GM18858 (cell line): ENCODE measurements around the gene RAB2B.
"Not testable (repeated sequence)": the region's sequence is repeated elsewhere in the genome, so short reads cannot be mapped to it uniquely, and the experiment has no call there.

Source experiments
- ATAC-seq: cut with Tn5 transposase; IDR thresholded peaks from one replicate; pipeline ENCODE4 v1.9.1; 2021; ENCODE audit not compliant: unreplicated experiment

RAB2B gene

DNA sequence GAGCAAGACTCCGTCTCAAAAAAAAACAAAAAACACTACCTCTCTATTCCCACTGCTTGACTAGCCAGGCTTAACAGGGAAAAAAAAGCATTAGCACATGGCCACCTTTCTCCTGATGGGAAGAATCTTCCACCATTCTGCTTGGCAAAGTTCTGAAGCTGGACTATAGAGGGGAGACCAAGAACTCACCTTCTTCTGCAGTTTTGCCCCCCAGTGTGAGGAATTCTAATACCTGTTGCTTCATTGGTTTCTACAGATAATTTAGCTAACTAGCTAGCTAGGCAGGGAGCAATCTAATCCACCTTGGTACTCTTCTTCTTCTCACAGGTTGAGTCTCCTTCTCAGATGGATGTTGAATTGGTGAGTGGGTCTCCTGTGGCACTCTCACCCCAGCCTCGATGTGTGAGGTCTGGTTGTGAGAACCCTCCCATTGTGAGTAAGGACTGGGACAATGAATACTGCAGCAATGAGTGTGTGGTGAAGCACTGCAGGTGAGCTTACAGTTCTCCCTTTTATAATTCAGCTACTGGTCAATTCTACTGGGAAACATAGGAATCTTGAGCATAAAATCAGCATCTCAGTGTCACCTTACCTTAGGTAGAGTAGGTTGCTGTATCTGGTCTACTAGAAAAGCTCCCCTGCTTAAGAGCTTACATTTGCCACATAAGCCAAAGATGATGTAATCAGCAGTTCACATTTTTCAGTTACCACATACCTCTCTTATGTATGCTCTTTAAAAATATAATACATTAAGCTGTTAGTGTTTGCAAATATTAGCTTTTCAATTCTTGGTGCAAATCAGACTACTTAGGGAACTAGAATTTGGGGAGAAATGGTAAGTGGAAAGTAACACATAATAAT is 18.4 kb upstream of the RAB2B start:
- no peak for ATAC-seq

- ATAC-seq = no peak
Observed at GRCh38 chr14:21486640-21487087, 9.9 kb upstream of the RAB2B start.

- ATAC-seq = peak; percentile 6
Observed at GRCh38 chr14:21476523-21476924, 235 bp downstream of the RAB2B start.

DNA sequence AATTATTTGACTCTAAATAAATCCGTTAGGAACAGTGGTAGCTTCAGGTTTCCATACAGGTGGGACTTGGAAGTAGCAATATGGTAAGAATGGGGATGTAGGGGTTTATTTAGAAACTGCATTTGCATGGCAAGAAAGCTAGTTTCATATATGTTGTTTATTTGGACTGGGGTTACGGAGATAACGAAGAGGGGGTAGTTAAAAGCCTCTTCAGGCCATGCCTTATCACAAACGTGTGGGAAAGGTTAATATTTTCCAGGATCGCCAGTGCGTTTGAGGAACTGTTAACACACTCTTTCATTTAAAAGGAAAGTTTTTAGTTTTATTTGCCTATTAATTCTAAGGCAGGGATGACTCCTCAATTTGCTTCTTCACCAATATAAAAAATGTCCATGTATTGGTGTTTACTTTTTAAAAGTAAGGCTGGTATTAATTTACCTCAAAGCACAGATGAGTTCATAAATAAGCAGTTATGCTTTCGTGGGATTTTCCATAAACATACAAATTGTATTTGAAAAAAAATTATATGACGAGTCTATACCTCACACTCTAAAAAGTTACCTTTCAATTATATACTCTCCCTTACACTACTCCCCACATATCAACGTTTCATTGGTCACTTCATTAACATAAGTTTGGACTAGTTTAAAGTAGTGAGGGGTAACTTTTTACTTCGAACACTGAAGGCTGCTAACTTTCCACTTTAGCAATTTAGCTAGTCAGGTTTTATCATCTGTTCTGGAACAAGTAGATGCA is 814 bp downstream of the RAB2B start:
- ATAC-seq = no peak

DNA sequence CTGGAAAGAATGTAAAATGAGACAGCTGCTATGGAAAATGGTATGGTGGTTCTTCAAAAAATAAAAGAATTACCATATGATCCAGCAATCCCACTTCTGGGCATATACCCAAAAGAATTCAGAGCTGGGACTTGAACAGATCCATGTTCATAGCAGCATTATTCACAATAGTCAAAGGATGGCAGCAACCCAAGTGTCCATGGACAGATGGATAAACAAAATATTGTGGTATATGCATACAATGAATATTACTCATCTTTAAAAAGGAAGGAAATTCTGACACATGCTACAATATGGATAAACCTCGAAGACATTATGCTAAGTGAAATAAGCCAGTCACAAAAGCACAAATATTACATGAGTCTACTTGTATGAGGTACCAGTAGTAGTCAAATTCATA is 9.1 kb downstream of the RAB2B start:
- no peak for ATAC-seq

- ATAC-seq = peak; percentile 95
Observed at GRCh38 chr14:21455912-21456667, 20.7 kb downstream of the RAB2B start, which contains the start of gene CHD8. Gene CHD8 (minus strand): TSS chr14:21456123. CDS start chr14:21431643, 24,480 bp downstream.

DNA sequence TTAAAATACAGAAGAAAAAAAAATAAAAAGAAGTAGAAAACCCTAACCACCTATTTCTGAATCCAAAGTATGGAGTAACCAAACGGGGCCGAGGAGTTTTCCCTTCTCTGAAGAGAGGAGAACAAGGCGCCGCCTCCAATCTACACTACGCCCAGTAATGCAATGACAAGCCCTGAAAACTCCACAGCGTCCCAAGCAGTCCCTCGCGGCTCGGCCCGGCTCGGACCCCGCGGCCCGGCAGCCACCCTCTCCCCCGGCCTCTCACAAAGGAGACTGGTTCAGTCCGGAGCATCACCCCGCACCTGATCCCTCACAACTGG is 21.2 kb downstream of the RAB2B start:
- ATAC-seq = peak; percentile 1

DNA sequence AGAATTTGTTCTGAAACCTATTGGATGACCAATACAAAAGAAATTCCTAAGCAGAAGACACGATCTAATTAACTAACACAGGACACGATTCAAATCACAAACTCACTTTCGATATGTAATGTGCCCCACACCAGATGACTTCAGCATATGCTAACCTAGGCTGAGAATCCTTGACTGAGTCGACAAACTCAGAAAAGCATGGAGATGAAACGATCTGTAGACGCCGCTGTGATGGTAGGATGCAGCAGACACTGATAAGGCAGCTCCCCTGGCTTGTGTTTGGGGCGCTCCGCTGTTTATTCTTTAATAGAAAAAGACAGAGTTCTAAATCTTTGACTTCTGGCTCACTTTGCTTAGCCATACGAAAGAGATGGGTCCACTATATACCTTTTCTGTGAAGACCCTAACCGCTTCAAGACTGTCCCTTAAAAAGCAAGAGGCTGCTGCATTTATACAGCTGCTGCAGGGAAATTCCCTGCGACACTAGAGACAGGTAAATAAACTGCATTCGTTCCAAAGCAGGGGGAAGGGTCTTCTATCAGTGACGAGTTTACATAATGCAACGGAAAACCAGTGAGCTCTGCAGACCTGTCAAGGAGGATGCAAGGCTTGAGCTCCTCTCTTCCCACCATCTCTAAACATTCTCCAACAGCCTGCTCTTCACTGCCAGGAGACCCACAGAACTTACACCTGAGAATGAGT is 21.8 kb downstream of the RAB2B start:
- no peak for ATAC-seq

- ATAC-seq = no peak
Observed at GRCh38 chr14:21449899-21450216, 26.9 kb downstream of the RAB2B start.

GRCh38 chr14:21442657-21443056 is 34.1 kb downstream of the RAB2B start:
- not testable (repeated sequence) for ATAC-seq

DNA sequence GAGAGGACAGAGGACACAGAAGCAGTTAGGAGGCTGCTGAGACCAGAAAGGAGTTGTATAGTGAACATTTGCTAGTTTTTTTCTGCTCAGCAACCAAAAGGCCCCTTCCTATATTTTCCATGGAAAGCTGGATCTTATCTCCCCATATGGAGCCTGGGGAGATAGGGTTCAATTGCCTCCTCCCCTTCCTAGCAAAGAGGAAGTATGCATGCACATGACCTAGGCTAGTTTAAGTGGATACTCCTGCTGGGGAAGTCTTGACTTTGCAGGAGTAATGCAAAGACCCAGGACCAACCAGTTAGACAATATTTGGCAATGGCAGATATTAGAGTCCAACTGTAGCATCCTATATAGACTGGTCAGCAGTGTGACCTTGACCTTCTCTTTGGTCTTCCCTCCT is 35.9 kb downstream of the RAB2B start:
- no peak for ATAC-seq

GRCh38 chr14:21437063-21437901 is 39.5 kb downstream of the RAB2B start:
- peak; percentile 92 for ATAC-seq

DNA sequence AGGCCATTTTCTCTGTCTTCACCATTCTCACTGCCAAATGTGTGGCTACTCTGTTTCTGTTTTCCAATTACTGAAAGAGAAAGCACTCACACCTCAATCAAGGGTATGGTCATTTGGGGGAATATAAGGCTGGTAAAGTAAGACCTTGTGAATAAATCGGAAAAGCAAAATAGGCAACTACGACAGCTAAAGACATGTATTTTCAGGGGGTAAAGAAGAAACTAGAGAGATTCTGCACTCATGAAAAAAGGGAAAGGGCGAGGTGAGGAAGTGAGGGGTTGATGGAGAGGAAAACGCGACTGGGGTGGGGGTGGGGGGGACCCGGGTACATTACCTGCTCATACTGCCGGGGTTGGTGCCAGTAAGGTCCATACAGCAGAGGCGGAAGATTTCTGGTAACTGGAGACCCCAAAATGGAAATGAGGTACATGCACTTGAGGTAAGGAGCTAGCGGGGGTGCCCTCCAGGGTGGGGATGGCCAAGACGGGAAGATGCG is 40.1 kb downstream of the RAB2B start:
- ATAC-seq = no peak

GRCh38 chr14:21431126-21431525 is 45.6 kb downstream of the RAB2B start:
- no peak for ATAC-seq

DNA sequence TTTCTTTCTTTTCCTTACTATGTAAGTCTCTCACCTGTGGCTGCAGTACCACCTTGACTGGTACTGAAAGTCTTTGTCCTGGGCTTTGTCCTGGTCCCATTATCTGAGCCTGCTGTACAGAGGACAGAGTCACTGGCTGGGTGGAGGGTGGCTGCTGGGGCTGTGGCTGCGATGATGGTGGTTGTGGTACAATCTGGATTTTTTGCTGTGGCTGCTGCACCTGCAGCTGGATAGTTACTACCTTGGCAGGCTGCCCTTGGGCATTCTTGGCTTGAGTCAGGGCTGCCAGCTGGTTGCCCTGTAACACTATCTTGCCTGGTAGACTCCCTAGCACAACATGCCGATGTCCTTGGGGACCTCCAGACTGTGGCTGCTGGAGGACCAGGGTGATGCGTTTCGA is 47.8 kb downstream of the RAB2B start:
- ATAC-seq = no peak

GRCh38 chr14:21426692-21427091 is 50.1 kb downstream of the RAB2B start:
- no peak for ATAC-seq

DNA sequence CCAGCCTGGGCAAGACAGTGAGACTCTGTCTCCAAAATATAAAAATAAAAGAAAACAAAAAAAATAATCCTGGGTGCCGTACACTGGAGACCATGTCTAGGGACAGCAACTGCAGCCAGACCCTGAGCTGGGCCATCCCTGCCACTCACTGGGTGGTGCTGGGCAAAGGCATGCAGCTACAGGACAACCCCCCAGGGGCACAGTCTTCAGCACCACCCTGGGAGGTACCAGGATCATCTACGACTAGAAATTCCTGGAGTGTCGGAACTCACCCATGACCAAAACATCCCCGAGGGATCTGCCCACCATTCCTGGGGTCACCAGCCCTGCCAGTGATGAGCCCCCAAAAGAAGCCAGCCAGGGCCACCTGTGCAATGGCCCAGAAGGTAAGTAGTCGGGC is 57.2 kb downstream of the RAB2B start:
- ATAC-seq = no peak

- ATAC-seq = no peak
Observed at GRCh38 chr14:21415329-21415728, 61.4 kb downstream of the RAB2B start.

DNA sequence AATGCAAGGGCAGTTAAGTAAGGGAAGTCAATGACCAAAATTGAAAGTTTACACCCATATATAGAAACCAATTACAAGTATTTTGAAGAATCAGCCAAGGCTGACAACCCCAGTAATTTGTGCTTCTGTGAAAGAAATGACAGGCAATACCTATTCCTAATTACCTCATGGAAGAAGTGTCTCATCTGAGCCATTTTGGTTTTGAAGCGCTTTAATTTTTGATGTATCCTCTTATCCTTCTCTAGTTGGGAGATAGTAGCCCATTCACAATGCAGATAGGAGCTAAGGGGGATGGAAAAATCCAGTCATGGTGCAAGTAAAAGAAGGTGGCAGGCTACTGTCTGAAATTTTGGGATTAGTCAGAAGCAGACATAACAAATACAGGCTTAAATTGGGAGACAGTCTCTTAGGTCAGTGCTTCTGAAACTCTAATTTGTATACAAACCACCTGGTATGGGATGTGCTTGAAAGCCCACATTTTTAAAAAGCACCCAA is 62.6 kb downstream of the RAB2B start:
- peak; percentile 58 for ATAC-seq
